Mononuclear cell (primary cell): Measurements from ENCODE around the gene RSRC1. TPM values are rescaled to one million over a fixed set of nuclear protein-coding genes. Genes with fewer than 3 reads are reported as not detected.
"Not testable (repeated sequence)": the region's sequence is repeated elsewhere in the genome, so short reads cannot be mapped to it uniquely, and the experiment has no call there.

Source experiments
- H3K27me3 ChIP-seq: 2 replicates; pipeline ENCODE4 v1.6.0; 2011; ENCODE audit warnings: low read length, control low read depth; ENCODE audit not compliant: insufficient read depth
- H3K4me1 ChIP-seq: 2 replicates; pipeline ENCODE4 v1.5.1; 2011; ENCODE audit warnings: mild to moderate bottlenecking, low read length, control low read depth; ENCODE audit not compliant: insufficient read depth
- H3K4me3 ChIP-seq: 2 replicates; pipeline ENCODE4 v1.5.1; 2011; ENCODE audit warnings: mild to moderate bottlenecking, low read length, moderate library complexity
- H3K9me3 ChIP-seq: 2 replicates; pipeline ENCODE4 v1.5.1; 2011; ENCODE audit warnings: low read depth, mild to moderate bottlenecking, control low read depth, low read length
- total RNA-seq: library from RNA; depleted of rRNA; stranded (reverse); fragments of >200 nt; gene quantifications from one replicate; pipeline ENCODE4 v1.2.3, GENCODE V29; 2012

Gene RSRC1
- total RNA-seq, 1 donor, result 36.1 TPM

DNA sequence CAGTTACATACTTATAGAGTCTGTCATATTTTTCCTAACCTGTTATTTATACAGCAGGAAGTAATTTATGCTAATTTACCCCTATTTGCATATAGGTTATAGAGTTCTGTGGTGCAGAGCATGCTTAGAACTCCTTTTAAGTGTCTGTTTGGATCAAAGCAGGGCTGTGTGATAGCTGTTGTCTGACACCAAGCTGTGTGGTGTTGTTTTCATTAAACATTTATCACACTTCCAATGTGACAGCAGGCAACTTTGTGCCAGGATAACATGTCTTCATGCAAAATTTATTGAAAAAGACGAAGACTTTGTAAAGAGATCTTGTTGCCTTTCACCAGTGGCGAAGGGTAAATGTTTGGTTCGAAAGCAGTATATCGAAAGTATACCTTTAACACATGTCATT, 100.2 kb downstream of the RSRC1 start:
- Histone ChIP-seq H3K27me3 (no peaks in the 10 kb centered on the region), H3K9me3 (no peaks in the 10 kb centered on the region), H3K4me3 (no peak overlapping the region), H3K4me1 (no peaks in the 10 kb centered on the region)

DNA sequence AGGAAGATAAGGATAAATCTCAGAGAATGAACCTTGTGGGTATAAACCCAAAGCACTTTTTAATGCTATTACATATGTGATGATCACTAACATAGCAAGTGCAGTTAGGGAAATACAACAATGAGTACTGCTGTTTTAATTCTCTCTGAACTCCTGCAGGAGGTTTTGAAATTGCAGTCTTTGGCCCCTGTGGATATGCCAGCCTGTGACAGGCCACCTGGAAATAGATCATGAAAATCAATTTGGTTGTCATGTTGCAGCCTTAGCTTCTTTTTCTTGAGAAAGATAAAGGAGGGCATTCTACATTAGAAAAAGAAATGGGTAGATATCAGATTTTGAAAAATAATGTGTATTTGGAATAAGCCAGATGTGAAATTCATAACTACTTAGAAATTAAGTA, 103.6 kb downstream of the RSRC1 start:
- no peaks in the 10 kb centered on the region for H3K27me3 ChIP-seq
- no peaks in the 10 kb centered on the region for H3K9me3 ChIP-seq
- no peaks in the 10 kb centered on the region for H3K4me1 ChIP-seq
- H3K4me3 ChIP-seq, result no peak overlapping the region

GRCh38 chr3:158217992-158218391, 108.1 kb downstream of the RSRC1 start:
- H3K9me3 ChIP-seq, result no peaks in the 10 kb centered on the region
- no peaks in the 10 kb centered on the region for H3K4me1 ChIP-seq
- no peaks in the 10 kb centered on the region for H3K27me3 ChIP-seq
- H3K4me3 ChIP-seq, result no peak overlapping the region

DNA sequence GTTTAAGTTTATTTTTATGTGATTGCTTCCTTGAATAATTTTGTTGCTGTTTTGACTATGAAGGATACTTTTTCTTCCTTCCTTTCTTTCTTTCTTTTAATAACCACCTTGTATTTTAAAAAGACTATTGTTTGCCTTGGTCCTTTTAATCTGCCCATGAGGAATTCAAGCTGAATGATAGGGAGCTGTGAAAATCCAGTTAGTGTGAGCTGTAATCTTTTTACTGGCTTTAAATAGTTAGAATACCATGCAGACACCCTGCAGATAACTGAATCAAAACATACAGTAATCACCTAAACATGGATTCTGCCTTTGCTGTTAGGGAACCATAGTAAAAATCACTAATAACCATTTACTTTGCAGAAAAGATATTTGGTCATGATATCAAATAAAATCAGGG, 110.7 kb downstream of the RSRC1 start:
- Histone ChIP-seq H3K4me1 (no peaks in the 10 kb centered on the region), H3K27me3 (no peaks in the 10 kb centered on the region), H3K4me3 (no peak overlapping the region), H3K9me3 (no peaks in the 10 kb centered on the region)

- H3K9me3 ChIP-seq, result no peaks in the 10 kb centered on the region
- no peaks in the 10 kb centered on the region for H3K27me3 ChIP-seq
- no peaks in the 10 kb centered on the region for H3K4me1 ChIP-seq
- no peak overlapping the region for H3K4me3 ChIP-seq
Measured at GRCh38 chr3:158221426-158221825, 111.5 kb downstream of the RSRC1 start.

GRCh38 chr3:158226429-158226828, 116.5 kb downstream of the RSRC1 start:
- Histone ChIP-seq H3K4me1 (no peaks in the 10 kb centered on the region), H3K4me3 (no peak overlapping the region), H3K9me3 (no peaks in the 10 kb centered on the region), H3K27me3 (no peaks in the 10 kb centered on the region)

GRCh38 chr3:158228942-158229341, 119.1 kb downstream of the RSRC1 start:
- H3K27me3 ChIP-seq, H3K4me1 ChIP-seq, H3K4me3 ChIP-seq, H3K9me3 ChIP-seq: not testable (repeated sequence)

DNA sequence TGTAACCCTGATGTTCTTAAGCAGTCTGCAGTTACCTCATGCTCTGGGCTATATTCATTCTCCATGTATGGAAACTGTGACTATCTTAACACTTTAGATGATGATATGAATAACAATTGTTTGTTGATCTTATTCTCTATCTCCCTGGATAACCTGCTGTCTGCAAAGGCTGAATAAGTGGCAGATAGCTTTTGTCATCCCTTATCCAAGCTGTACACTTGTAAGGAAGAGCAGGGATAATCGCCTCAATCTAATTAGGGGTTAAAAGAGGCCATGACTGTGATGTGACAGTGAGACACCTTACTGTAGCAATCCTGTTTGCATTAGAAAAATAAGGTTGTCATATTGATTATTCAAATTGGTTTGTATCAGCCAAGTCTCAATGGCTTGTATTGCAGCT, 123.9 kb downstream of the RSRC1 start:
- no peaks in the 10 kb centered on the region for H3K27me3 ChIP-seq
- no peak overlapping the region for H3K4me3 ChIP-seq
- H3K4me1 ChIP-seq, result no peaks in the 10 kb centered on the region
- no peaks in the 10 kb centered on the region for H3K9me3 ChIP-seq

DNA sequence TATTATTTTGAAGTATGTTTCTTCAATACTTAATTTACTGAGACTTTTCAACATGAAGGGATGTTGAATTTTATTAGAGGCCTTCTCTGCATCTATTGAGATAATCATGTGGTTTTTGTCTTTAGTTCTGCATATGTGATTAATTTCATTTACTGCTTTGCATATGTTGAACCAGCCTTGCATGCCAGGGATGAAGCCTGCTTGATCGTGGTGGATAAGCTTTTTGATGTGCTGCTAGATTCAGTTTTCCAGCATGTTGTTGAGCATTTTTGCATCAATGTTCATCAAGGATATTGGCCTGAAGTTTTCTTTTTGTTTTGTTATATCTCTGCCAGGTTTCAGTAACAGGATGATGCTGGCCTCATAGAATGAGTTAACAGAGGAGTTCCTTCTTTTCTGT, 134.4 kb downstream of the RSRC1 start:
- H3K9me3 ChIP-seq, result peaks cover 7% of the 10 kb centered on the region
- H3K4me1 ChIP-seq, result no peaks in the 10 kb centered on the region
- no peak overlapping the region for H3K4me3 ChIP-seq
- no peaks in the 10 kb centered on the region for H3K27me3 ChIP-seq

DNA sequence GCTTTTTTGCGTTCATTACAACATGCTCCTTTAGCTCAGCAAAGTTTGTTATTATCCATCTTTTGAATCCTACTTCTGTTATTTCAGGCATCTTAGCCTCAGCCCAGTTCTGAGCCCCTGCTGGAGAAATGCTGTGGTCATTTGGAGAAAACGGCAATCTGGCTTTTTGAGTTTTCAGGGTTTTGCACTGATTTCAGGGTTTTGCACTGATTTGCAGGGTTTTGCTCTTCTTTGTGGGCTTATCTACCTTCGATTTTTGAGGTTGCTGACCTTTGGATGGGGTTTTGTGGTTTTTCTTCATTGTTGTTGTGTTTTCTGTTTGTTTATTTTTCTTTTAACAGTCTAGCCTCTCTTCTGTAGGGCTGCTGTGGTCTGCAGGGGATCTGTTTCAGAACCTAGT, 137.4 kb downstream of the RSRC1 start:
- Histone ChIP-seq H3K4me1 (no peaks in the 10 kb centered on the region), H3K27me3 (no peaks in the 10 kb centered on the region), H3K9me3 (peaks cover 12% of the 10 kb centered on the region), H3K4me3 (no peak overlapping the region)

GRCh38 chr3:158248261-158248660, 138.4 kb downstream of the RSRC1 start:
- H3K27me3 ChIP-seq, result no peaks in the 10 kb centered on the region
- no peak overlapping the region for H3K4me3 ChIP-seq
- no peaks in the 10 kb centered on the region for H3K4me1 ChIP-seq
- peaks cover 20% of the 10 kb centered on the region for H3K9me3 ChIP-seq

DNA sequence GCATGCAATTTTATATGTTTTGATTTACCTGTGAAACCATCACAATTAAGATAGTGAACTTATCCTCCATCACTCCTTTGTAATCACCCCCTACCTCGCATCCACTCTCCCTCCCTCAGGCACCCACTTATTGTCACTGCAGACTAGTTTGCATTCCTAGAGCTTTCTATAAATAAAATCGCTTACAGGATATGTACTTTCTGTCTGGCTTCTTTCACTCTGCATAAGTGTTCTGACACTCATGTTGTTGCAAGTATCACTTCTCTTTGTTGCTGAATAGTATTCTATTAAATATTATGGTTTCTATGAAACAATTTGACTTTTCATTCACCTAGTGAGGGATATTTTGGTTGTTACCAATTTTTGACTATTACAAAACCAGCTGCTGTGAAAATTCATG, 139.3 kb downstream of the RSRC1 start:
- Histone ChIP-seq H3K27me3 (no peaks in the 10 kb centered on the region), H3K4me1 (no peaks in the 10 kb centered on the region), H3K9me3 (peaks cover 21% of the 10 kb centered on the region), H3K4me3 (no peak overlapping the region)

DNA sequence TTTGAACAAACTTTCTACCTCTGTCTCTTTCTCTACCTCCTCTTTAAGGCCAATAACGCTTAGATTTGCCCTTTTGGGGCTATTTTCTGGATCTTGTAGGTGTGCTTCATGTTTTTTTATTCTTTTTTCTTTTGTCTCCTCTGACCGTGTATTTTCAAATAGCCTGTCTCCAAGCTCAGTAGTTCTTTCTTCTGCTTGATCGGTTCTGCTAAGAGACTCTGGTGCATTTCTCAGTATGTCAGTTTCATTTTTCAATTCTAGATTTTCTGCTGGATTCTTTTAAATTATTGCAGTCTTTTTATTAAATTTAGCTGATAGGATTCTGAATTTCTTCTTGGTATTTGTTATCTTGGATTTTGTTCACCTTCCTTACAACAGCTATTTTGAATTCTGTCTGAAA, 148.7 kb downstream of the RSRC1 start:
- Histone ChIP-seq H3K27me3 (no peaks in the 10 kb centered on the region), H3K4me1 (no peaks in the 10 kb centered on the region), H3K4me3 (no peak overlapping the region), H3K9me3 (no peaks in the 10 kb centered on the region)

DNA sequence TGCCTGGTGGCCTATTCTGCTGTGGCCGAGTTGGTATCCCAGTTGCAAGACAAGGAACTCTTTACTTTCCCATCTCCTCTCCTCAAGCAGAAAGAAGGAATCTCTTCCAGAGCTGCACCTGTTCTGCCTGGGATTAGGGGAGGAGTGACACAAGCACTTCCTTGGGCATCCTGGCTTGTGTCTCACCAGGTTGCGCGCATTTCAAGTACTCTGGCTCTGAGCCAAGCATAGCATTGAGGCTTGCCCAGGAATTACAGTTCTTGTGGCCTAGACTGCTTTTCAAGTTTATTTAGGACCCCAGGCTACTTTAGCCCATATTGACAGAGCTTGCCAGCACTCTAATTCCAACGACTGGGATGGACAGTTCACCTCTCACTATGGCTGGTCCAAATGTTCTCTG, 150.5 kb downstream of the RSRC1 start:
- Histone ChIP-seq H3K4me1 (no peaks in the 10 kb centered on the region), H3K27me3 (no peaks in the 10 kb centered on the region), H3K9me3 (peaks cover 10% of the 10 kb centered on the region), H3K4me3 (no peak overlapping the region)

DNA sequence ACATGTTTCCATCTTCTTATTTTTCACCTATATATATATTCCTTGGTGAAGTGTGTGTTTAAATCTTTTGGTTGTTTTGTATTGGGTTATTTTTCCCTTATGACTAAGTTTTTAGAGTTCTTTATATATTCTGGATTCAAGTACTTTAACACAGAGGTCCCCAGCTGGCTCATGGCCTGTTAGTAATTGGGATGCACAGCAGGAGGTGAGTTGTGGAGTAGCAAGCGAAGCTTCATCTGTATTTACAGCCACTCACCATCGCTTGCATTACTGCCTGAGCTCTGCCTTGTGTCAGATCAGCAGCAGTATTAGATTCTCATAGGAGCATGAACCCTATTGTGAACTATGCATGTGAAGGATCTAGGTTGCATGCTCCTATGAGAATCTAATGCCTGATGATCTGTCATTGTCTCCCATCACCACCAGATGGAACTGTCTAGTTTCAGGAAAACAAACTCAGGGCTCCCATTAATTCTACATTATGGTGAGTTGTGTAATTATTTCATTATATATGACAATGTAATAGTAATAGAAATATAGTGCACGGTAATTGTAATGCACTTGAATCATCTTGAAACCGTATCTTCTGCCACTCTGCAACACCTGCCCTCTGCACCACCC, 151.6 kb downstream of the RSRC1 start:
- Histone ChIP-seq H3K27me3 (no peaks in the 10 kb centered on the region), H3K4me1 (no peaks in the 10 kb centered on the region), H3K4me3 (no peak overlapping the region), H3K9me3 (peaks cover 21% of the 10 kb centered on the region)

- Histone ChIP-seq H3K4me1 (no peaks in the 10 kb centered on the region), H3K9me3 (peaks cover 40% of the 10 kb centered on the region), H3K4me3 (no peak overlapping the region), H3K27me3 (no peaks in the 10 kb centered on the region)
Measured at GRCh38 chr3:158264894-158265293, 155.0 kb downstream of the RSRC1 start.
